Heart left ventricle (tissue), 16 donors: Measurements from ENCODE around the gene WDR47. TPM values are rescaled to one million over a fixed set of nuclear protein-coding genes. Genes with fewer than 3 reads are reported as not detected.

Experiments used
- ATAC-seq, 4 donors: fragments of 200-7000 bp; cut with Tn5 transposase; one replicate each; pipeline ENCODE4 v1.9.1; 2020 to 2022; ENCODE audit warnings: moderate library complexity in 4 of 4, mild to moderate bottlenecking in 3 of 4, moderate number of reproducible peaks in 1 of 4
- DNase-seq, 5 donors: peaks; one replicate each; pipeline ENCODE4 v3.0.0-alpha.2; 2020
- H3K27ac ChIP-seq, 12 donors: fragments of 200-600 bp; sonication (generic) in 4 of 12; one replicate each; pipeline versions ENCODE4 v1.5.0 to v1.8.0; 2016 to 2022; ENCODE audit warnings: mild to moderate bottlenecking in 2 of 12
- H3K27me3 ChIP-seq, 9 donors: fragments of 200-600 bp; sonication (generic) in 2 of 9; one replicate each; pipeline versions ENCODE4 v1.5.1 to v1.8.0; 2016 to 2022; ENCODE audit warnings: mild to moderate bottlenecking in 3 of 9
- H3K36me3 ChIP-seq, 9 donors: fragments of 200-600 bp; sonication (generic) in 2 of 9; one replicate each; pipeline versions ENCODE4 v1.5.0 to v1.8.0; 2018 to 2022; ENCODE audit warnings: mild to moderate bottlenecking in 2 of 9
- H3K4me1 ChIP-seq, 12 donors: fragments of 200-600 bp; sonication (generic) in 4 of 12; one replicate each; pipeline versions ENCODE4 v1.5.0 to v1.8.0; 2016 to 2022; ENCODE audit warnings: mild to moderate bottlenecking in 3 of 12
- H3K4me3 ChIP-seq, 12 donors: fragments of 200-600 bp; sonication (generic) in 4 of 12; one replicate each; pipeline versions ENCODE4 v1.5.0 to v1.8.0; 2017 to 2022; ENCODE audit warnings: mild to moderate bottlenecking in 9 of 12, moderate library complexity in 4 of 12
- H3K9me3 ChIP-seq, 12 donors: fragments of 200-600 bp; sonication (generic) in 4 of 12; one replicate each; pipeline versions ENCODE4 v1.5.0 to v1.8.0; 2016 to 2022; ENCODE audit warnings: mild to moderate bottlenecking in 1 of 12
- POLR2A ChIP-seq, 2 donors: fragments of 450-650 bp; IDR thresholded peaks; one replicate each; pipeline ENCODE4 v1.6.1; 2017; ENCODE audit warnings: antibody characterized with exemption in 2 of 2, mild to moderate bottlenecking in 2 of 2, moderate library complexity in 2 of 2
- WGBS, 4 donors: extraction: QIAGEN DNeasy Blood & Tissue Kit in 2 of 4; methylation state at CpG; one replicate each; pipeline versions ENCODE4 v1.1.5 to v1.1.7; 2013 to 2018; 5-methylcytosine and 5-hydroxymethylcytosine counted together
- intact Hi-C, 10 donors: fragments of 100-400 bp; cut with DNase I; formaldehyde crosslinking; loops; one replicate each; pipeline versions ENCODE4 v1.11.1 to v1.14.2; 2022
- long read RNA-seq, 3 donors: library from polyadenylated mRNA; unstranded; transcript quantifications; one replicate each; pipeline ENCODE4 v2.0.0, GENCODE V29; 2020 to 2021
- polyA plus RNA-seq, 2 donors: library from polyadenylated mRNA; stranded (reverse); fragments of 200-250 nt; gene quantifications; one replicate each; pipeline ENCODE4 v1.2.3, GENCODE V29; 2013
- total RNA-seq, 9 donors: library from RNA; depleted of rRNA in 2 of 9; stranded (reverse); fragments of >200 nt in 2 of 9; fragmentation: NEBNext Ultra II Directional in 3 of 9; extraction: Animal tissue kit (Norgen Biotek cat#: 25700) in 3 of 9; gene quantifications; one replicate each; pipeline versions ENCODE4 v1.1.0 to v1.2.4, GENCODE V29; 2016 to 2023
- TF ChIP-seq, protein P1 (sequence below), 12 donors: fragments of 200-600 bp; sonication (generic) in 4 of 12; IDR thresholded peaks; one replicate each; pipeline versions ENCODE4 v1.5.0 to v1.8.0; 2018 to 2022; ENCODE audit warnings: antibody characterized with exemption in 12 of 12, mild to moderate bottlenecking in 5 of 12
- donor health status: ischemic (EF 13 %, LVEDD 7.1; RV severe dilation, severe dysfunction).
- donor health status: healthy with polysubstance abuse.
- donor health status: DM: no; HTN: yes; CAD: no.
- donor health status: DM: no; HTN: no; CAD: no.
- donor health status: ischemic (EF 25% LVEDD 6.9; RV normal size, moderate dysfunction).
- donor health status: ischemic (EF 25% LVEDD 5.7; RV mildly dilated, moderate dysfunction).
- donor health status: healthy.
- donor health status: DM: yes; HTN: yes; CAD: no.
- donor health status: ischemic (EF 35%, LVEDD 5.7; RV mildly dilated, moderate dysfunction).
- donor health status: nonischemic (EF 11% LVEDD 7.7; RV severe dilation, severe dysfunction).
- donor health status: DM: yes; HTN: yes; CAD: no.
- donor health status: PGD.
- donor health status: ischemic (EF 29% LVEDD 5.4; RV normal size, mild dysfunction).
- donor health status: nonischemic (EF 23%, LVEDD 6.1; RV moderate dilation, normal function).

The WDR47 gene
- 10 to 100 TPM; 12.2 to 22.3 (median 14.9) TPM for total RNA-seq
- polyA plus RNA-seq = 1 to 10 TPM; 2.6 to 8.5 TPM
- long read RNA-seq, donor 1, full-length matches to known transcripts = 9 of 12 reads
- long read RNA-seq, donor 1, partial matches to known transcripts = 3 of 12 reads
- long read RNA-seq, donor 1, other reads (novel, unspliced or antisense) = 0 of 12 reads
- long read RNA-seq, donor 2, full-length matches to known transcripts = 17 of 20 reads
- long read RNA-seq, donor 2, partial matches to known transcripts = 2 of 20 reads
- long read RNA-seq, donor 2, other reads (novel, unspliced or antisense) = 1 of 20 reads
- long read RNA-seq, donor 3, full-length matches to known transcripts = 8 of 10 reads
- long read RNA-seq, donor 3, partial matches to known transcripts = 1 of 10 reads
- long read RNA-seq, donor 3, other reads (novel, unspliced or antisense) = 1 of 10 reads

DNA sequence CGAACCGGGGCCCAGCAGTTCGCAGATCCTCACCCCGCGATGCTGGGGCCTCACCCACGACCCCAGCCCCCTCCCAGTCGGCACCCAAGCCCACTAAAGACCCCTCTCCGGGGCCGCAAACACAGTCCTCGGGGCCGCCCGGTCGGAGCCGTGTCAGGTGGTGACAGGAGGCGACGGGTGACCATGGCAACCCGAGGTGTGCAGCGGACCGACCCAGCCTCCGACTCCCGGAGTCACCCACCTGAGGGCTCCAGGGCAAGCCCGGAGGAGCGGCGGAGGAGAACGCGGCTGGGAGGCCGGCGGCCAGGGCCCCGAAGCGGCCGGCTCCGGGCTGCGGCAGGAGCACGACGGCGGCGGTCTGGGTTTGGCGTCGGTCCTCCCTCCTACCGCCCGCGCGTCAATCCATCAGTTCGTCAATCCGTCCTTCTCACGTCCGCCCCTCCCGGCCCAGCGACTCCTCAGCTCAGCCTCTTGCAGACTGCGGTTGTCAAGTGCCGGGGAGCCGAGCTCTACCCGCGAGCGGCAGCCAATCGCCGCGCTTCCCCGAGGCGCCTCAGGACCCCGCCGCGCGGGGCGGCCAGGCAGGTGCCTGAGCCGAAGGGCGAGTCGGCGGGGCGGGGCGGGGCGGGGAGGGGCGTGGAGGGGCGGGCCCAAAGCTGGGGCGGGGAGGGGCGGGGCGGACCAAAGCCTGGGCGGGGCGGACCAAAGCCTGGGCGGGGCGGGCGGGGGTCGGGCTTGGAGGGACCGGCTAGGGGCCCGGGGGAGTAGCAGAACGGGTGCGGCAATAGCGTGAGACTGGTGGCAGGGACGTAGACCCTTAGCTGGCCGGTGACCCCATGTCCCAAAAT lies at the start of gene WDR47:
TSS of gene WDR47 (minus strand) at position 482 of the 848 bp plus-strand sequence. CDS start 18,590 bp downstream, outside the sequence.
- intact Hi-C loops = loop anchor here in 6 of 10 donors (2.0 to 5.0 kb wide), 8 partner anchors 33 to 71 kb away; partner anchors contain the start of genes ELAPOR1 (in 2 of the 6), TAF13 (in 2 of the 6) and TMEM167B (in 2 of the 6)
- ATAC-seq (peak; percentile 97 to 99 (median 98)), DNase-seq (peak; percentile 95 to 98 (median 97))
- peaks cover 0 to 3% (median 0%) of the 10 kb centered on the region in 9 donors for H3K36me3 ChIP-seq
- H3K4me3 ChIP-seq = peak within 1 kb of the TSS; percentile 75 to 100 (median 96)
- H3K27me3 ChIP-seq = no peaks in the 10 kb centered on the region
- H3K27ac ChIP-seq = peak within 1 kb of the TSS; percentile 72 to 94 (median 86)
- TF ChIP-seq, protein P1, sequence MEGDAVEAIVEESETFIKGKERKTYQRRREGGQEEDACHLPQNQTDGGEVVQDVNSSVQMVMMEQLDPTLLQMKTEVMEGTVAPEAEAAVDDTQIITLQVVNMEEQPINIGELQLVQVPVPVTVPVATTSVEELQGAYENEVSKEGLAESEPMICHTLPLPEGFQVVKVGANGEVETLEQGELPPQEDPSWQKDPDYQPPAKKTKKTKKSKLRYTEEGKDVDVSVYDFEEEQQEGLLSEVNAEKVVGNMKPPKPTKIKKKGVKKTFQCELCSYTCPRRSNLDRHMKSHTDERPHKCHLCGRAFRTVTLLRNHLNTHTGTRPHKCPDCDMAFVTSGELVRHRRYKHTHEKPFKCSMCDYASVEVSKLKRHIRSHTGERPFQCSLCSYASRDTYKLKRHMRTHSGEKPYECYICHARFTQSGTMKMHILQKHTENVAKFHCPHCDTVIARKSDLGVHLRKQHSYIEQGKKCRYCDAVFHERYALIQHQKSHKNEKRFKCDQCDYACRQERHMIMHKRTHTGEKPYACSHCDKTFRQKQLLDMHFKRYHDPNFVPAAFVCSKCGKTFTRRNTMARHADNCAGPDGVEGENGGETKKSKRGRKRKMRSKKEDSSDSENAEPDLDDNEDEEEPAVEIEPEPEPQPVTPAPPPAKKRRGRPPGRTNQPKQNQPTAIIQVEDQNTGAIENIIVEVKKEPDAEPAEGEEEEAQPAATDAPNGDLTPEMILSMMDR (IDR thresholded peaks at IDR 0.05) = peak in 2 of 12 donors; percentile 8 to 19
- peak; percentile 81 to 97 for TF ChIP-seq POLR2A (IDR thresholded peaks at IDR 0.05)
- H3K9me3 ChIP-seq = no peaks in the 10 kb centered on the region
- 0 to 1% (median 1%) methylated on average over 16 to 90 of the region's 90 CpGs for WGBS, 4 donors
- H3K4me1 ChIP-seq = peaks cover 0 to 18% (median 9%) of the 10 kb centered on the region in 12 donors

DNA sequence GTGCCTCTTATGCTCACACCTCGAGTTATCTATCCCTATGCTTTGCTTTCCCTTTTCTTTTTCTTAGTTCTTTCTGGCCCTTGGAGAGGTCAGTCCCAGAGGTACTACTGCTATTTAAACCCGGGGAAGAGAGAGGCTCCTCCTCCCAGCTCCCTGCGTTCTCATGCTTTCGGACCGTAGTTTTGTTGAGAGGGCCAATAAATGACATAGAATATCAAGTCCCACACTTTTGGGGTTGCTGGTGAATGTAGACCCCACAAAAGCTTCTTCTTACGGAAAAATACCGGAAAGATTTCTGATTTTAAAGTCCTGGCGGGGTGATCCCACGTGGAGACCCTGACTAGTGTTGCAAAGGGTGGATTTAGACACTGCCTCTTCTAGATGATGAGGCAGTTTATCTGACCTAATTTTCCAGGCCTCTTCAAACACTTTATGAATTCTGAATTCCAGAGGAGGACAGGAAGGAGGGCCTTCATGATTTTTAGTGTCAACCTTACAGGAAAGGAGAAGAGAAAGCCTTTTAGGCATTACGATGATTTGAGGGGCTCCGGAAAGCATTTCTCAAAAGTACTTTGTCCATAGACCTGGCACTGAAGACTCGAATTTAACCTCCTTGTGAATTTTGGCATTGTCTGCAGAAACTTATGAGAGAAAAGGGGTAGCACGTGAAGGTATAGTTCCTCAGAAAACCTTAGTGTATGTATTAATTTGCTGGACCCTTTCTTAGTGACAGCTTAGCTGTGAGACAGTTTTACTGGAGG lies 49.4 kb upstream of the WDR47 start:
- Histone ChIP-seq H3K27ac (peak overlapping the region; percentile 93 to 99 (median 98)), H3K4me3 (peak overlapping the region; percentile 56 to 95 (median 88)), H3K4me1 (peaks cover 0 to 59% (median 28%) of the 10 kb centered on the region in 12 donors), H3K27me3 (no peaks in the 10 kb centered on the region), H3K36me3 (peaks cover 0 to 36% (median 34%) of the 10 kb centered on the region in 9 donors), H3K9me3 (peaks cover 0 to 3% (median 0%) of the 10 kb centered on the region in 12 donors)
- intact Hi-C loops = loop anchor here in 2 of 10 donors (5.0 kb wide), 1 partner anchor 49 kb away; the partner anchor contains the start of gene WDR47 (in 2 of the 2)
- ATAC-seq = peak; percentile 53 to 72 (median 68)
- 2 to 3% (median 3%) methylated on average over 13 of the region's 13 CpGs for WGBS, 4 donors
- DNase-seq = no peak
- TF ChIP-seq, protein P1 (IDR thresholded peaks at IDR 0.05) = no peak
- TF ChIP-seq POLR2A (IDR thresholded peaks at IDR 0.05) = no peak

DNA sequence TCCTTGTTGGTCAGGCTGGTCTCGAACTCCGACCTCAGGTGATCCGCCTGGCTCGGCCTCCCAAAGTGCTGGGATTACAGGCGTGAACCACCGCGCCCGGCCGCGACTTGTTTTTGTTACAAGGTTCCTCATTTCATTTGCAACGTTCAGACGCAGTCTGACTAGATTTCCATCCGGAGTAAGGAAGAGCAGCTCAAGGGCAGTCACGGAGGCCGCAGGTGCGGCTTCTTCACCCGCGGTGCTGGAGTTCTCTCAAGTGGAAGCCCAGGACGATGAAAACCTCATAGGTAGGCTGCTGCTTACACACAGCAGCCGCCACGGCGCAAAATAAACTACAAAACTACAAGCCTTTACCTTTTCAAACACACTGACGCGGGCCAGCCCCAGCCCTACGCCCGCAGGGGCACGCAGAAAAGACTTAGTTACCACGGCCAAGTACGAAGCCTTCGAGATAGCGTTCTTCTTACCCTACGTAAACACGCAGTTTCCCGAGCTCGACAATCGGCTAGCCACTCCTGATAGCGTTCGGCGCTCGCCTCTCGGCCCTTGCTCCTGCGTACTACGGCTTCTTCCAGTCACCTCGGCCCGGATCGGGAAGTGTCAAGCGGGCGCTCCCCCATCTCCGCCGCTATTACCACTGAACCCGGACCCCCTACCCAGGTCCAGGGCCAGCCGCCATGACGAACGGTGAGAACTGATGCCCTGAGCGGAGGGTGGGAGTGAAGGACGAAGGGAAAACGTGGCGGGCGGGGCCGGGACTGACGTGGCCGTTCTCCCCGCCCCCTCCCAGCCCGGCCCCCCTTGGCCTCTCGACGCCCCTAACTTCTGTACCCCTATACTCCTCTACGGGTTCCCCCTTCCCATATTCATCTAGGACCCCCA lies 48.5 kb upstream of the WDR47 start, which contains the start of gene TMEM167B:
TSS of gene TMEM167B (plus strand) at position 569 of the 882 bp plus-strand sequence. CDS start at position 678, 109 bp downstream.
- no peaks in the 10 kb centered on the region for H3K27me3 ChIP-seq
- peak within 1 kb of the TSS; percentile 56 to 95 (median 88) for H3K4me3 ChIP-seq
- WGBS, 4 donors = 3 to 12% (median 5%) methylated on average over 44 to 67 of the region's 67 CpGs
- peak in 1 of 2 donors; percentile 77 for TF ChIP-seq POLR2A (IDR thresholded peaks at IDR 0.05)
- TF ChIP-seq, protein P1 (IDR thresholded peaks at IDR 0.05) = no peak
- H3K9me3 ChIP-seq = peaks cover 0 to 3% (median 0%) of the 10 kb centered on the region in 12 donors
- intact Hi-C loops = loop anchor here in 3 of 10 donors (1.0 to 5.0 kb wide), 2 partner anchors 10 to 48 kb away; partner anchors contain the start of gene WDR47 (in 2 of the 3)
- peaks cover 0 to 28% (median 26%) of the 10 kb centered on the region in 9 donors for H3K36me3 ChIP-seq
- ATAC-seq (peak; percentile 90 to 97 (median 94)), DNase-seq (peak; percentile 92 to 96 (median 94))
- H3K4me1 ChIP-seq = peaks cover 0 to 51% (median 24%) of the 10 kb centered on the region in 12 donors
- H3K27ac ChIP-seq = peak within 1 kb of the TSS; percentile 93 to 99 (median 98)
